ENCODE data around the gene KIAA0513. TPM values are rescaled to one million over a fixed set of nuclear protein-coding genes. Genes with fewer than 3 reads are reported as not detected.

KIAA0513 gene
- total RNA-seq, 4 donors from 2014 or later: 6.9 to 13.8 (median 8.1) TPM

DNA sequence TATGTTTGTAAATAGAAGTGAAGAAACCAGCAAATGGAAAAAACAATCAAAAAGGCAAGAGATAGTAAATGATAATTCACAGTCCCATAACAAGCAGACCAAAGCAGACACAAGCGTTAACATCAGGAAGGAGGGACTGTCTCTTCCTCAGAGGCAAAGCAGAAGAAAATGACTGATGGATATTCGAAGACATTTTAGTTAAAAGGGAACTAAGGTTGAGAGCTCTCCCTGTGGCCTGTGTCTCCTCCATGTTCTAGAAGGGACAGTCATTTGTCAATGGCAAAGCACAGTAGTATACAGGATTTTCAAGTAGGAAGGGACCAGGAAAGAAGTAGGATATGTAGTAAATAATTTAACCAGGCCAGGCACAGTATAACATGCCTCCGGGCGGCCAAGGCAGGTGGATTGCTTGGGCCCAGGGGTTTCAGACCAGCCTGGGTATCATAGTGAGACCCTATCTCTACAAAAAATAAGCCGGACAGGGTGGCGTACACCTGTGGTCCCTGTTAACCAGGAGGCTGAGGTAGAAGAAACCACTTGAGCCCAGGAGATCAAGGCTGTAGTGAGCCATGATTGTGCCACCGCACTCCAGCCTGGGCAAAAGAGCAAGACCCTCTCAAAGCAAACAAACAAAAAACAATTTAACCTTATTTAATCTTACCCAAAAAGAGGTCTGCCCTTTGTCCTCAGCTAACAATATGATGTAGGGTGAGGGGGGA lies 19.9 kb upstream of the KIAA0513 start:
- Histone ChIP-seq H3K4me3 (no peak overlapping the region), H3K9me3 (no peaks in the 10 kb centered on the region), H3K27ac (peak overlapping the region in 2 of 4 donors; percentile 54 to 87), H3K27me3 (no peaks in the 10 kb centered on the region), H3K4me1 (peaks cover 0 to 85% (median 52%) of the 10 kb centered on the region in 4 donors), H3K36me3 (peaks cover 0 to 5% (median 0%) of the 10 kb centered on the region in 3 donors)
- TF ChIP-seq POLR2A (IDR thresholded peaks at IDR 0.05): no peak
- TF ChIP-seq, protein P1, sequence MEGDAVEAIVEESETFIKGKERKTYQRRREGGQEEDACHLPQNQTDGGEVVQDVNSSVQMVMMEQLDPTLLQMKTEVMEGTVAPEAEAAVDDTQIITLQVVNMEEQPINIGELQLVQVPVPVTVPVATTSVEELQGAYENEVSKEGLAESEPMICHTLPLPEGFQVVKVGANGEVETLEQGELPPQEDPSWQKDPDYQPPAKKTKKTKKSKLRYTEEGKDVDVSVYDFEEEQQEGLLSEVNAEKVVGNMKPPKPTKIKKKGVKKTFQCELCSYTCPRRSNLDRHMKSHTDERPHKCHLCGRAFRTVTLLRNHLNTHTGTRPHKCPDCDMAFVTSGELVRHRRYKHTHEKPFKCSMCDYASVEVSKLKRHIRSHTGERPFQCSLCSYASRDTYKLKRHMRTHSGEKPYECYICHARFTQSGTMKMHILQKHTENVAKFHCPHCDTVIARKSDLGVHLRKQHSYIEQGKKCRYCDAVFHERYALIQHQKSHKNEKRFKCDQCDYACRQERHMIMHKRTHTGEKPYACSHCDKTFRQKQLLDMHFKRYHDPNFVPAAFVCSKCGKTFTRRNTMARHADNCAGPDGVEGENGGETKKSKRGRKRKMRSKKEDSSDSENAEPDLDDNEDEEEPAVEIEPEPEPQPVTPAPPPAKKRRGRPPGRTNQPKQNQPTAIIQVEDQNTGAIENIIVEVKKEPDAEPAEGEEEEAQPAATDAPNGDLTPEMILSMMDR (IDR thresholded peaks at IDR 0.05): no peak
- no peak for TF ChIP-seq EP300 (IDR thresholded peaks at IDR 0.05)
- WGBS, 2 donors: 92 to 93% methylated on average over 7 of the region's 7 CpGs
- DNase-seq (ENCODE audit: low spot score in 2 of 2): no peak

DNA sequence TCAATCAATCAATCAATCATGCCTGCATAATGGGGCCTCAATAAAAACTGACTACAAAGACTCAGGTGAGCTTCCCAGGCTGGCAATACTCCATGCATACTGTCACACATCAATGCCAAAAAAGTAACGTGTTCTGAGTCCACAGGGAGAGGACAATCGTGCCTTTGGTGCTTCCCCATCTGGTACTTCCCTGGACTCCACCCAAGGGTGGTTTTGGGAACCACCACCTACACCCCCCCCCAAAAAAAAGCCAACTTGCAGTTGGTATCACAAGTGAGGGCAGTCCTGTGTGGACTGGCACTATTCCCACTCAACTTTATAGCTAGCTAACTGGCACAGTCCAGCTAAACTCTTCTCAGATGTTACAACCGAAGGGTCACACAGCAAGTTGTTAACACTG lies 19.3 kb upstream of the KIAA0513 start:
- no peak for TF ChIP-seq POLR2A (IDR thresholded peaks at IDR 0.05)
- TF ChIP-seq EP300 (IDR thresholded peaks at IDR 0.05): no peak
- TF ChIP-seq, protein P1 (IDR thresholded peaks at IDR 0.05): no peak
- no peak for DNase-seq (ENCODE audit: low spot score in 2 of 2)
- WGBS, 2 donors: 56 to 63% methylated on average over 3 of the region's 3 CpGs
- no peaks in the 10 kb centered on the region for H3K9me3 ChIP-seq
- no peak overlapping the region for H3K4me3 ChIP-seq
- peaks cover 0 to 79% (median 46%) of the 10 kb centered on the region in 4 donors for H3K4me1 ChIP-seq
- H3K36me3 ChIP-seq: peaks cover 0 to 5% (median 0%) of the 10 kb centered on the region in 3 donors
- H3K27ac ChIP-seq: peak overlapping the region in 2 of 4 donors; percentile 42 to 54
- H3K27me3 ChIP-seq: no peaks in the 10 kb centered on the region

DNA sequence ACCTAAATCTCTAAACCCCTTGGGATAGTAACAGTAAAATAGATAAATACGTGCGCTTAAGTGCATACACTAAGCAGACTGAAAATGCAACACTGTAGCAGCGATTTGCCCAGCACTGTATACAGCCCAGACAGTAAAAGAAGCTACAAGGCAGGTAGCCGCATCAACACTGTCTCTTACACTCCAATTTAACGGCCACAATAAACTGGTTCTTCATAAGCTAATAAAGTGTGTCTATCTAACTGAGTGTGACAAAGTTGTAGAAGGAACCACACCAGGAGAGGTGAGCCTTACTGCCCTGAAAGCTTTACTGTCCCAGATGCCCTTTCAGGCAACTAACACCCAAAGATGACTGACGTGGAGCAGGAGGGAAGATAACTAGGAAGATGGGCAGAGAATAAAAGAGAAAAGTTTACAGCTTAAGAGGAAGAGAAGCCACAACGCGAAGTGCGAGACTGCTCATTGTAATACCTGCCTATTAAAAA lies 17.1 kb upstream of the KIAA0513 start:
- Histone ChIP-seq H3K36me3 (peaks cover 0 to 5% (median 0%) of the 10 kb centered on the region in 3 donors), H3K4me3 (peak overlapping the region; percentile 62 to 88 (median 74)), H3K27ac (peak overlapping the region; percentile 94 to 99 (median 99)), H3K9me3 (no peaks in the 10 kb centered on the region), H3K4me1 (peaks cover 0 to 57% (median 25%) of the 10 kb centered on the region in 4 donors), H3K27me3 (no peaks in the 10 kb centered on the region)
- DNase-seq (ENCODE audit: low spot score in 2 of 2): no peak
- WGBS, 2 donors: 27 to 28% methylated on average over 9 of the region's 9 CpGs
- TF ChIP-seq POLR2A (IDR thresholded peaks at IDR 0.05) (no peak), EP300 (IDR thresholded peaks at IDR 0.05) (no peak)
- TF ChIP-seq, protein P1 (IDR thresholded peaks at IDR 0.05): no peak

DNA sequence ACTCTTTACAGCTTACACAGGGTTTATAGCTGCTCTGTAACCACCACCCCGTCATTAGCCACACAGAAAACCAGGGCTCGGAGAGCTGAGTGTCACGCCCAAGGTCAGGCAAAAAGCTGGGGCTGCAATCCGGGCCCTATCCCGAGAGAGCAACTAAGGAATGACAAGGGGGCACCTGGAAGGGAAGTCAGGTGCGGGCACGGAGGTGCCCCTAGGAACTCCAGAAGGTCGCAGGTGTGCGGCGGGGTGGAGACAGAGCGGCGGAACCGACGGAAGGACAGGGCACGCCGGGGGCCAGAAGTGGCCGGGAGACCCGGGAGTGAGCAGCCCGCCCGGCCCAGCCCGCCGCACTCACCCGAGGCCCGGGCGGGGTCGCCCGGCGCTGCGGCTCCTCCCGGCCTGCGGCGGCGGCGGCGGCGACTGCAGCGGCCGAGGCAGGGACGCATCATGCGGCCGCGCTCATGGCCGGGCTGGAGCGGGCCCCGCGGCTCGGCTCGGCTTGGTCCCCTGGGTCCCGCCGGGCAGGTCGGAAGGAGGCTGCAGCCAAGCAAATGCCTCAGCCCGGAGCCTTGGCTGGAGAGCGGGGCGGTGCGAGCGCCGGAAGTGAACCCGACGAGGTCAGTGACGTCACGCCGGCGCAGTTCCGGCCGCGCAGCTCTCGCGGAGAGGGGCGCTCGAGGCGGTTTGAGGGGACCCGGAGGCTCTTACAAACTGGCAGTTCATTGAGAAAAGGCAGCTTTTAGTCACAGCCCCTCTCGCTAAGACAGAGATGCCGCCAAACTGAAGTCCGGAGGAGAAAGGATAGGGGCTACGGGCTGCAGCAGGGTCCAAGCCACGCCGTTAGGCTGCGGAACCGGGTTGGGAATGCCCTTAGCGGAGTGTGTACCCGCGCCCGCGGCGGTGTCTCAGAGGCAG lies 16.4 kb upstream of the KIAA0513 start, which contains the start of gene ZDHHC7:
Gene ZDHHC7, minus strand, starts transcription at position 605 of the 915 bp plus-strand sequence. CDS start 20,917 bp downstream, outside the sequence.
- no peaks in the 10 kb centered on the region for H3K27me3 ChIP-seq
- H3K9me3 ChIP-seq: no peaks in the 10 kb centered on the region
- peak within 1 kb of the TSS; percentile 94 to 99 (median 99) for H3K27ac ChIP-seq
- 0 to 1% methylated on average over 65 of the region's 86 CpGs for WGBS, 2 donors
- peak; percentile 76 to 78 for DNase-seq (ENCODE audit: low spot score in 2 of 2)
- peak within 1 kb of the TSS; percentile 62 to 88 (median 74) for H3K4me3 ChIP-seq
- peaks cover 0 to 50% (median 18%) of the 10 kb centered on the region in 4 donors for H3K4me1 ChIP-seq
- TF ChIP-seq, protein P1 (IDR thresholded peaks at IDR 0.05): peak in 2 of 5 experiments; percentile 2 to 40
- TF ChIP-seq EP300 (IDR thresholded peaks at IDR 0.05) (peak; percentile 75 to 98), POLR2A (IDR thresholded peaks at IDR 0.05) (peak; percentile 84 to 94)
- peaks cover 0 to 5% (median 0%) of the 10 kb centered on the region in 3 donors for H3K36me3 ChIP-seq

Data from tibial nerve (tissue), 4 donors.